ENCODE measurements around the gene SFXN5. TPM values are rescaled to one million over a fixed set of nuclear protein-coding genes. Genes with fewer than 3 reads are reported as not detected.

The SFXN5 gene
- total RNA-seq, 4 donors from 2014 or later, result 5.7 to 11.8 (median 6.7) TPM

GRCh38 chr2:73110168-73111072, 38.9 kb upstream of the SFXN5 start:
- TF ChIP-seq EP300 (IDR thresholded peaks at IDR 0.05) (no peak), POLR2A (IDR thresholded peaks at IDR 0.05) (no peak), POLR2AphosphoS5 (IDR thresholded peaks at IDR 0.05) (no peak)
- TF ChIP-seq, protein P1, sequence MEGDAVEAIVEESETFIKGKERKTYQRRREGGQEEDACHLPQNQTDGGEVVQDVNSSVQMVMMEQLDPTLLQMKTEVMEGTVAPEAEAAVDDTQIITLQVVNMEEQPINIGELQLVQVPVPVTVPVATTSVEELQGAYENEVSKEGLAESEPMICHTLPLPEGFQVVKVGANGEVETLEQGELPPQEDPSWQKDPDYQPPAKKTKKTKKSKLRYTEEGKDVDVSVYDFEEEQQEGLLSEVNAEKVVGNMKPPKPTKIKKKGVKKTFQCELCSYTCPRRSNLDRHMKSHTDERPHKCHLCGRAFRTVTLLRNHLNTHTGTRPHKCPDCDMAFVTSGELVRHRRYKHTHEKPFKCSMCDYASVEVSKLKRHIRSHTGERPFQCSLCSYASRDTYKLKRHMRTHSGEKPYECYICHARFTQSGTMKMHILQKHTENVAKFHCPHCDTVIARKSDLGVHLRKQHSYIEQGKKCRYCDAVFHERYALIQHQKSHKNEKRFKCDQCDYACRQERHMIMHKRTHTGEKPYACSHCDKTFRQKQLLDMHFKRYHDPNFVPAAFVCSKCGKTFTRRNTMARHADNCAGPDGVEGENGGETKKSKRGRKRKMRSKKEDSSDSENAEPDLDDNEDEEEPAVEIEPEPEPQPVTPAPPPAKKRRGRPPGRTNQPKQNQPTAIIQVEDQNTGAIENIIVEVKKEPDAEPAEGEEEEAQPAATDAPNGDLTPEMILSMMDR (IDR thresholded peaks at IDR 0.05), result no peak
- Histone ChIP-seq H3K27ac (peak overlapping the region in 3 of 4 donors; percentile 12 to 96 (median 94)), H3K4me3 (peak overlapping the region in 1 of 2 donors; percentile 78), H3K4me1 (peaks cover 0 to 73% (median 22%) of the 10 kb centered on the region in 3 donors), H3K36me3 (no peaks in the 10 kb centered on the region), H3K27me3 (no peaks in the 10 kb centered on the region), H3K9me3 (no peaks in the 10 kb centered on the region)
- no peak for ATAC-seq
- 76% methylated on average over 2 of the region's 4 CpGs; no CpG with 5 or more reads in 1 of the 2 donors for WGBS, 2 donors (ENCODE audit: low coverage in 1 of 2)

- Histone ChIP-seq H3K27me3 (no peaks in the 10 kb centered on the region), H3K4me1 (peaks cover 0 to 78% (median 22%) of the 10 kb centered on the region in 3 donors), H3K36me3 (no peaks in the 10 kb centered on the region), H3K9me3 (no peaks in the 10 kb centered on the region), H3K27ac (peak overlapping the region in 2 of 4 donors; percentile 94 to 96), H3K4me3 (no peak overlapping the region)
- TF ChIP-seq, protein P1 (IDR thresholded peaks at IDR 0.05), result no peak
- no peak for TF ChIP-seq POLR2A (IDR thresholded peaks at IDR 0.05)
- WGBS, 2 donors (ENCODE audit: low coverage in 1 of 2), result 92 to 93% methylated on average over 3 to 4 of the region's 5 CpGs
- no peak for ATAC-seq
Measured at GRCh38 chr2:73109431-73110167, 38.1 kb upstream of the SFXN5 start.

GRCh38 chr2:73107211-73107926, 35.9 kb upstream of the SFXN5 start:
- peak overlapping the region in 1 of 4 donors; percentile 8 for H3K27ac ChIP-seq
- no peak overlapping the region for H3K4me3 ChIP-seq
- no peaks in the 10 kb centered on the region for H3K27me3 ChIP-seq
- H3K4me1 ChIP-seq, result peaks cover 0 to 91% (median 22%) of the 10 kb centered on the region in 3 donors
- H3K36me3 ChIP-seq, result no peaks in the 10 kb centered on the region
- 90% methylated on average over 2 of the region's 12 CpGs; no CpG with 5 or more reads in 1 of the 2 donors for WGBS, 2 donors (ENCODE audit: low coverage in 1 of 2)
- no peak for TF ChIP-seq POLR2A (IDR thresholded peaks at IDR 0.05)
- no peak for TF ChIP-seq POLR2AphosphoS5 (IDR thresholded peaks at IDR 0.05)
- TF ChIP-seq, protein P1 (IDR thresholded peaks at IDR 0.05), result no peak
- ATAC-seq, result no peak
- no peaks in the 10 kb centered on the region for H3K9me3 ChIP-seq

DNA sequence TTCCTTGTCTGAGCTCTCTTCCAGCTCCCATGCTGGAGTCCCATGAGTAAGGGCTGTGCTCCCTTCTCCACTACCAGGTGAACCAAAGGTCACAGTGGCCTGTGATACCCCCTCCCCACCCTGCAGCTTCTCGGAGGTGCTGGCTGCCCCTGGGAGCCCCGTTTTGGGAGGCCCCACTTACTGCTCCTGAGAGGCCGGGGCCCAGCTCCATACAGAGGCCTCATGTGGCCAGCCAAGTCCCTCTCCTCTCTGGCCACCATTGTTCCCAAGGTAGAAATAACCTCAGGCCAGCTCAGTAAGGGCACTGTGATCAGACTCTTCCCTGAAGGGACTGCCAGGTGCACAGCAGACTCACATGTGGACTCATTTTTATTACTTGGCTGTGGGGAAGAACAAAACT, 35.3 kb upstream of the SFXN5 start:
- WGBS, 2 donors (ENCODE audit: low coverage in 1 of 2), result 100% methylated on average over 1 of the region's 3 CpGs; no CpG with 5 or more reads in 1 of the 2 donors
- H3K4me1 ChIP-seq, result peaks cover 0 to 90% (median 22%) of the 10 kb centered on the region in 3 donors
- H3K27ac ChIP-seq, result no peak overlapping the region
- TF ChIP-seq, protein P1 (IDR thresholded peaks at IDR 0.05), result no peak
- TF ChIP-seq POLR2AphosphoS5 (IDR thresholded peaks at IDR 0.05) (no peak), EP300 (IDR thresholded peaks at IDR 0.05) (no peak), POLR2A (IDR thresholded peaks at IDR 0.05) (no peak)
- no peaks in the 10 kb centered on the region for H3K9me3 ChIP-seq
- no peak for ATAC-seq
- H3K27me3 ChIP-seq, result no peaks in the 10 kb centered on the region
- H3K4me3 ChIP-seq, result no peak overlapping the region
- no peaks in the 10 kb centered on the region for H3K36me3 ChIP-seq
